Measurements from ENCODE around the gene RAPGEF1. TPM values are rescaled to one million over a fixed set of nuclear protein-coding genes. Genes with fewer than 3 reads are reported as not detected.

The RAPGEF1 gene
- total and polyA plus RNA-seq, 2 of the 13 experiments (the other 11 are each of a cell fraction or from before 2014, with no cell fraction given), result 21.2 to 38.9 TPM

- TF ChIP-seq ZHX2 (IDR thresholded peaks at IDR 0.05; ENCODE audit: low read depth), result no peak
- TF ChIP-seq ZHX2 (CRISPR knock-in tag; IDR thresholded peaks at IDR 0.05; ENCODE audit: borderline replicate concordance), result no peak
- TF ChIP-seq RXRB (CRISPR knock-in tag; IDR thresholded peaks at IDR 0.05; ENCODE audit: borderline replicate concordance), result 0 out of 2 replicates have a peak, but pooled peaks have one; percentile 14
- TF ChIP-seq, protein P1, sequence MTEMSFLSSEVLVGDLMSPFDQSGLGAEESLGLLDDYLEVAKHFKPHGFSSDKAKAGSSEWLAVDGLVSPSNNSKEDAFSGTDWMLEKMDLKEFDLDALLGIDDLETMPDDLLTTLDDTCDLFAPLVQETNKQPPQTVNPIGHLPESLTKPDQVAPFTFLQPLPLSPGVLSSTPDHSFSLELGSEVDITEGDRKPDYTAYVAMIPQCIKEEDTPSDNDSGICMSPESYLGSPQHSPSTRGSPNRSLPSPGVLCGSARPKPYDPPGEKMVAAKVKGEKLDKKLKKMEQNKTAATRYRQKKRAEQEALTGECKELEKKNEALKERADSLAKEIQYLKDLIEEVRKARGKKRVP (CRISPR knock-in tag; IDR thresholded peaks at IDR 0.05), result no peak
- TF ChIP-seq, protein P2, sequence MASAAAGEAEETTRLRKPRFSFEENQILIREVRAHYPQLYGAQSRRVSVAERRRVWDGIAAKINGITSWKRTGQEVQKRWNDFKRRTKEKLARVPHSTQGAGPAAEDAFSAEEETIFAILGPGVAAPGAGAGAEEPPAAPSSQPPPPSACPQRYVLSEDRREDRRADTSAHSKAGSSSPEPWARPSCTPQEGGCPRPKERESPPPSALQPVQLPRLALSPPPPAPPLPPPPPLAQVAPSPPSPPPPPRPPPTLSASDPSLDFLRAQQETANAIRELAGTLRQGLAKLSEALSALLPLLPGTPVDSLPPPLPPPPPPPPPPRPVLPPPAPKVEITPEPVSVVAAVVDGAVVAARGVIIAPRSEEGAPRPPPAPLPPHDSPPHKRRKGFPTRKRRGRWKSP (CRISPR knock-in tag; IDR thresholded peaks at IDR 0.05), result no peak
- TF ChIP-seq MIER2 (CRISPR knock-in tag; IDR thresholded peaks at IDR 0.05), result no peak
- TF ChIP-seq PATZ1 (CRISPR knock-in tag; IDR thresholded peaks at IDR 0.05), result peak; percentile 89
- TF ChIP-seq RFXAP (CRISPR knock-in tag; IDR thresholded peaks at IDR 0.05; ENCODE audit: borderline replicate concordance), result no peak
- no peak for TF ChIP-seq EZH2 (conservative IDR thresholded peaks at IDR 0.05; ENCODE audit: low read depth, low read length)
- TF ChIP-seq HHEX (CRISPR knock-in tag; IDR thresholded peaks at IDR 0.05), result peak; percentile 32; the same call in 1 of the 2 replicates
- no peak for TF ChIP-seq ZBTB38 (CRISPR knock-in tag; IDR thresholded peaks at IDR 0.05)
- no peak for TF ChIP-seq KDM6A (CRISPR knock-in tag; IDR thresholded peaks at IDR 0.05; ENCODE audit: low read depth)
- TF ChIP-seq ZSCAN29 (CRISPR knock-in tag; conservative IDR thresholded peaks at IDR 0.05), result no peak
- TF ChIP-seq ZNF205 (CRISPR knock-in tag; IDR thresholded peaks at IDR 0.05), result no peak
- TF ChIP-seq NR2C2 (CRISPR knock-in tag; IDR thresholded peaks at IDR 0.05; ENCODE audit: borderline replicate concordance), result no peak
- no peak for TF ChIP-seq NFYC (CRISPR knock-in tag; IDR thresholded peaks at IDR 0.05)
- TF ChIP-seq HNF4G (IDR thresholded peaks at IDR 0.05; ENCODE audit: borderline replicate concordance, low read depth, low read length), result no peak
- no peak for TF ChIP-seq HNF4G (CRISPR knock-in tag; IDR thresholded peaks at IDR 0.05; ENCODE audit: borderline replicate concordance, low read depth)
- peak; percentile 46; the same call in 1 of the 2 replicates for TF ChIP-seq TFDP1 (CRISPR knock-in tag; IDR thresholded peaks at IDR 0.05; ENCODE audit: borderline replicate concordance)
These were observed 193.4 kb downstream of the RAPGEF1 start (continued) for GRCh38 chr9:131546336-131547084.
